B cell (primary cell): ENCODE measurements around the gene HOMER1. TPM values are rescaled to one million over a fixed set of nuclear protein-coding genes. Genes with fewer than 3 reads are reported as not detected.

Source experiments
- ATAC-seq: fragments of 200-7000 bp; cut with Tn5 transposase; one replicate; pipeline ENCODE4 v1.10.0; 2021; ENCODE audit warnings: low read depth, mild to moderate bottlenecking, moderate number of reproducible peaks, moderate library complexity
- CTCF ChIA-PET: fragments of 350-600 bp; sonication (Branson Sonifier 250); formaldehyde crosslinking; loops from one replicate; lab custom pipeline; 2021; ENCODE audit warnings: antibody characterized with exemption, inconsistent platforms; lab: Charles Lee
- POLR2A ChIA-PET: fragments of 350-600 bp; sonication (Branson Sonifier 250); formaldehyde crosslinking; loops from one replicate; lab custom pipeline; 2021; ENCODE audit warnings: antibody characterized with exemption; lab: Charles Lee
- DNase-seq: peaks from one replicate; pipeline ENCODE4 v3.0.0; 2013
- H2AFZ ChIP-seq: 2 replicates; pipeline ENCODE4 v1.6.1; 2012; ENCODE audit warnings: mild to moderate bottlenecking, low read depth, low read length; ENCODE audit not compliant: insufficient read depth, poor library complexity, severe bottlenecking
- H3K27ac ChIP-seq, 2 donors: 1 replicate in 1 of 2; 2 replicates in 1 of 2; pipeline ENCODE4 v1.5.1; 2012 to 2013; ENCODE audit warnings: low read length in 2 of 2, mild to moderate bottlenecking in 2 of 2, moderate library complexity in 1 of 2
- H3K27me3 ChIP-seq, 4 experiments: fragments of 200-600 bp in 1 of 4; sonication (generic) in 1 of 4; replicated peaks in 1 of 4; 1 replicate in 2 of 4; 2 replicates in 2 of 4; pipeline versions ENCODE4 v1.6.1 to v1.7.0; 2013 to 2016; ENCODE audit warnings: low read length in 3 of 4, mild to moderate bottlenecking in 2 of 4, mixed read lengths in 1 of 4, moderate library complexity in 1 of 4; ENCODE audit not compliant: insufficient read depth in 4 of 4, control insufficient read depth in 3 of 4; ENCODE audit errors: control extremely low read depth in 1 of 4
- H3K36me3 ChIP-seq, 2 experiments: replicated peaks in 1 of 2; 1 replicate in 1 of 2; 2 replicates in 1 of 2; pipeline versions ENCODE4 v1.6.1 to v1.7.1; 2013; ENCODE audit warnings: low read length in 1 of 2; ENCODE audit not compliant: insufficient read depth in 2 of 2, control insufficient read depth in 1 of 2; ENCODE audit errors: control extremely low read depth in 1 of 2, extremely low read depth in 1 of 2
- H3K4me1 ChIP-seq, 2 donors: fragments of 200-600 bp in 1 of 2; sonication (generic) in 1 of 2; 1 replicate in 1 of 2; 2 replicates in 1 of 2; pipeline versions ENCODE4 v1.5.1 to v1.6.1; 2013 to 2017; ENCODE audit warnings: low read length in 2 of 2; ENCODE audit not compliant: control insufficient read depth in 2 of 2, insufficient read depth in 2 of 2
- H3K4me2 ChIP-seq: replicated peaks from 2 replicates; pipeline ENCODE3; 2012; ENCODE audit warnings: mild to moderate bottlenecking, low read depth, low read length; ENCODE audit not compliant: poor library complexity, severe bottlenecking
- H3K4me3 ChIP-seq, 5 experiments: fragments of 200-600 bp in 1 of 5; sonication (generic) in 1 of 5; 1 replicate in 3 of 5; 2 replicates in 2 of 5; pipeline versions ENCODE4 v1.5.1 to v1.7.0; 2011 to 2016; ENCODE audit warnings: low read length in 4 of 5, mild to moderate bottlenecking in 4 of 5, low read depth in 2 of 5, control low read depth in 1 of 5, moderate library complexity in 1 of 5; ENCODE audit not compliant: insufficient read depth in 1 of 5; ENCODE audit errors: control extremely low read depth in 1 of 5, extremely low read depth in 1 of 5
- H3K79me2 ChIP-seq: fragments of 200-600 bp; sonication (generic); one replicate; pipeline ENCODE4 v1.6.0; 2016; ENCODE audit warnings: low read length; ENCODE audit not compliant: control insufficient read depth, insufficient read depth
- H3K9ac ChIP-seq: fragments of 200-600 bp; sonication (generic); 2 replicates; pipeline ENCODE4 v1.6.1; 2017; ENCODE audit warnings: mild to moderate bottlenecking, low read length, moderate library complexity
- H3K9me3 ChIP-seq, 3 donors: one replicate each; pipeline versions ENCODE4 v1.6.1 to v1.7.1; 2013; ENCODE audit warnings: low read length in 2 of 3; ENCODE audit not compliant: control insufficient read depth in 2 of 3, insufficient read depth in 1 of 3; ENCODE audit errors: control extremely low read depth in 1 of 3
- H4K20me1 ChIP-seq: 2 replicates; pipeline ENCODE4 v1.6.0; 2012; ENCODE audit warnings: mild to moderate bottlenecking, low read length; ENCODE audit not compliant: insufficient read depth, control insufficient read depth, poor library complexity, severe bottlenecking
- H3K27ac Mint-ChIP-seq: one replicate; pipeline ENCODE4 v1.8.0; 2021; ENCODE audit warnings: mixed read lengths
- H3K27me3 Mint-ChIP-seq: one replicate; pipeline ENCODE4 v1.8.0; 2021; ENCODE audit warnings: mixed read lengths
- H3K4me1 Mint-ChIP-seq: one replicate; pipeline ENCODE4 v1.8.0; 2021; ENCODE audit warnings: mixed read lengths
- H3K4me3 Mint-ChIP-seq: one replicate; pipeline ENCODE4 v1.8.0; 2021; ENCODE audit warnings: mixed read lengths
- H3K9me3 Mint-ChIP-seq: one replicate; pipeline ENCODE4 v1.8.0; 2022; ENCODE audit warnings: mixed read lengths; ENCODE audit not compliant: insufficient read depth
- CTCF ChIP-seq: fragments of 200-600 bp; IDR thresholded peaks from one replicate; pipeline ENCODE4 v1.8.0; 2022; ENCODE audit warnings: antibody characterized with exemption, mild to moderate bottlenecking
- EZH2 ChIP-seq: IDR thresholded peaks from 2 replicates; pipeline ENCODE4 v1.6.1; 2012; ENCODE audit warnings: borderline replicate concordance, low read depth, mild to moderate bottlenecking, moderate library complexity, low read length; ENCODE audit not compliant: insufficient read depth, poor library complexity, severe bottlenecking
- WGBS: methylation state at CpG from one replicate; pipeline ENCODE4 v1.1.5; 2013; ENCODE audit warnings: missing lambda C conversion rate; ENCODE audit not compliant: insufficient coverage; 5-methylcytosine and 5-hydroxymethylcytosine counted together
- intact Hi-C: fragments of 100-400 bp; cut with micrococcal nuclease; formaldehyde crosslinking; loops from one replicate; pipeline ENCODE4 v1.10.0; 2022
- polyA plus RNA-seq: library from polyadenylated mRNA; depleted of rRNA; stranded (reverse); fragments of >200 nt; gene quantifications from 2 replicates; pipeline ENCODE4 v1.2.3, GENCODE V29; 2012
- total RNA-seq, 2 donors: library from RNA; stranded (reverse); fragments of 120-200 nt in 1 of 2; gene quantifications; 1 replicate in 1 of 2; 2 replicates in 1 of 2; pipeline versions ENCODE4 v1.2.3 to v1.2.4, GENCODE V29; 2013 to 2022

HOMER1 gene
- total and polyA plus RNA-seq, 2 donors (not counting 1 experiment from before 2014, with no cell fraction given) = 0.63 to 5.4 TPM

- no peaks in the 10 kb centered on the region for H3K27me3 ChIP-seq
- H4K20me1 ChIP-seq = no peaks in the 10 kb centered on the region
- no peak overlapping the region for H2AFZ ChIP-seq
- no peaks in the 10 kb centered on the region for H3K4me1 ChIP-seq
- H3K9me3 ChIP-seq = no peaks in the 10 kb centered on the region
- H3K27ac ChIP-seq = no peak overlapping the region
- ChIA-PET CTCF (no interaction called here), POLR2A (no interaction called here)
- Mint-ChIP-seq H3K27me3 (no peaks in the 10 kb centered on the region), H3K9me3 (no peaks in the 10 kb centered on the region), H3K4me1 (no peaks in the 10 kb centered on the region), H3K4me3 (no peak overlapping the region), H3K27ac (no peak overlapping the region)
- DNase-seq (no peak), ATAC-seq (no peak)
- H3K4me2 ChIP-seq = no peak overlapping the region
- H3K36me3 ChIP-seq = no peaks in the 10 kb centered on the region
- no peak overlapping the region for H3K9ac ChIP-seq
- TF ChIP-seq EZH2 (no peak), CTCF (no peak)
- H3K4me3 ChIP-seq = no peak overlapping the region
- WGBS = no CpG with 5 or more reads among the region's 1 CpG
- no peaks in the 10 kb centered on the region for H3K79me2 ChIP-seq
- intact Hi-C loops = no loop called here
Observed at GRCh38 chr5:79547982-79548381, 34.0 kb upstream of the HOMER1 start.

GRCh38 chr5:79547429-79547822 is 33.5 kb upstream of the HOMER1 start:
- no peak overlapping the region for H3K4me3 Mint-ChIP-seq
- TF ChIP-seq CTCF (no peak), EZH2 (no peak)
- Histone ChIP-seq H3K4me1 (no peaks in the 10 kb centered on the region), H3K9me3 (no peaks in the 10 kb centered on the region), H2AFZ (no peak overlapping the region), H3K27me3 (no peaks in the 10 kb centered on the region), H3K36me3 (no peaks in the 10 kb centered on the region), H4K20me1 (no peaks in the 10 kb centered on the region), H3K9ac (no peak overlapping the region), H3K4me2 (no peak overlapping the region), H3K4me3 (no peak overlapping the region), H3K27ac (no peak overlapping the region), H3K79me2 (no peaks in the 10 kb centered on the region)
- H3K27me3 Mint-ChIP-seq = no peaks in the 10 kb centered on the region
- POLR2A ChIA-PET = no interaction called here
- 96% methylated on average over 3 of the region's 3 CpGs for WGBS
- no peak overlapping the region for H3K27ac Mint-ChIP-seq
- H3K4me1 Mint-ChIP-seq = no peaks in the 10 kb centered on the region
- intact Hi-C loops = no loop called here
- no peaks in the 10 kb centered on the region for H3K9me3 Mint-ChIP-seq
- no peak for ATAC-seq
- CTCF ChIA-PET = no interaction called here
- DNase-seq = no peak
